DOHH2 (cell line): ENCODE results near the gene EHD4.

Source experiments
- H3F3A ChIP-seq: fragments of 200-600 bp; sonication (generic), shearing (Covaris generic); 2 replicates; pipeline ENCODE4 v1.6.0; 2016; ENCODE audit warnings: antibody characterized with exemption, mild to moderate bottlenecking; ENCODE audit not compliant: control insufficient read depth, insufficient read depth
- H3K27ac ChIP-seq: fragments of 200-600 bp; sonication (generic); 2 replicates; pipeline ENCODE4 v1.5.1; 2014; ENCODE audit warnings: low read depth, mild to moderate bottlenecking, low read length, moderate library complexity
- H3K27me3 ChIP-seq: fragments of 200-600 bp; sonication (generic); 2 replicates; pipeline ENCODE4 v1.6.1; 2014; ENCODE audit warnings: mild to moderate bottlenecking, low read length, mixed read lengths; ENCODE audit not compliant: control insufficient read depth
- H3K36me3 ChIP-seq: fragments of 200-600 bp; sonication (generic); 2 replicates; pipeline ENCODE4 v1.6.1; 2014; ENCODE audit warnings: mild to moderate bottlenecking, low read length, moderate library complexity, mixed read lengths; ENCODE audit not compliant: control insufficient read depth
- H3K4me1 ChIP-seq: fragments of 200-600 bp; sonication (generic); 2 replicates; pipeline ENCODE4 v1.6.1; 2014; ENCODE audit warnings: mild to moderate bottlenecking, low read length, mixed read lengths; ENCODE audit not compliant: control insufficient read depth
- H3K4me2 ChIP-seq: fragments of 200-600 bp; sonication (generic); 2 replicates; pipeline ENCODE4 v1.6.0; 2014; ENCODE audit warnings: mild to moderate bottlenecking, low read length, moderate library complexity
- H3K4me3 ChIP-seq: fragments of 200-600 bp; sonication (generic); 2 replicates; pipeline ENCODE4 v1.5.1; 2014; ENCODE audit warnings: mild to moderate bottlenecking, low read length, mixed read lengths
- H3K79me2 ChIP-seq: fragments of 200-600 bp; sonication (generic); 2 replicates; pipeline ENCODE4 v1.6.1; 2014; ENCODE audit warnings: mild to moderate bottlenecking, low read length, mixed read lengths; ENCODE audit not compliant: control insufficient read depth
- H3K9me2 ChIP-seq: fragments of 200-600 bp; sonication (generic); replicated peaks from 2 replicates; pipeline ENCODE4 v1.6.1; 2014; ENCODE audit warnings: mild to moderate bottlenecking, low read length, mixed read lengths; ENCODE audit not compliant: control insufficient read depth
- H3K9me3 ChIP-seq: fragments of 200-600 bp; sonication (generic); 2 replicates; pipeline ENCODE4 v1.6.1; 2014; ENCODE audit warnings: antibody characterized with exemption, low read length, mixed read lengths; ENCODE audit not compliant: control insufficient read depth, insufficient read depth
- H4K20me1 ChIP-seq: fragments of 200-600 bp; sonication (generic); 2 replicates; pipeline ENCODE4 v1.6.0; 2014; ENCODE audit warnings: low read depth, mild to moderate bottlenecking, antibody characterized with exemption, low read length, moderate library complexity; ENCODE audit not compliant: control insufficient read depth, insufficient read depth
- EZH2phosphoT487 ChIP-seq: fragments of 200-600 bp; sonication (generic); IDR thresholded peaks from 2 replicates; pipeline ENCODE4 v1.6.1; 2017; ENCODE audit warnings: borderline replicate concordance, mild to moderate bottlenecking, antibody characterized with exemption, low read length, moderate library complexity, mixed read lengths
- TF ChIP-seq, protein P1 (sequence below): fragments of 200-600 bp; sonication (generic); IDR thresholded peaks from one replicate; pipeline ENCODE4 v1.5.1; 2014; ENCODE audit warnings: antibody characterized with exemption, mild to moderate bottlenecking, low read depth, low read length; ENCODE audit not compliant: poor library complexity, severe bottlenecking

EHD4 gene

DNA sequence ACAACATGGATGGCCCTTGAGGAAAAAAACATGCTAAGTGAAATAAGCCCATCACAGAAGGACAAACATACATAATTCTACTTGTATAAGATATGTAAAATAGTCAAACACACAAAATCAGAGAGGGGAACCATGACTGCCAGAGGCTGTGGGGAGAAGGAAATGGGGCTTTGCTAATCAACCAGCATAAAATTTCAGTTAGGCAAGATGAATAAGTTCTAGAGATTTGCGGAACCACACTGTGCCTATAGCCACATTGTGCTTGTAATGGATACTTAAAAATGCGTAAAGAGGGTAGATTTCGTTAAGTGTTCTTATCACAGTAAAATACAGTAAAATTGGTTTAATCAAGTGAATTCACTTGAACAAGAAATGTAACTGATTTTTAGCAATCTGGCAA is 44.8 kb downstream of the EHD4 start:
- no peaks in the 10 kb centered on the region for H4K20me1 ChIP-seq
- peaks cover 37% of the 10 kb centered on the region for H3K4me1 ChIP-seq
- peak overlapping the region; percentile 68 for H3K27ac ChIP-seq
- no peaks in the 10 kb centered on the region for H3K9me3 ChIP-seq
- no peaks in the 10 kb centered on the region for H3K9me2 ChIP-seq
- TF ChIP-seq EZH2phosphoT487 = no peak
- TF ChIP-seq, protein P1, sequence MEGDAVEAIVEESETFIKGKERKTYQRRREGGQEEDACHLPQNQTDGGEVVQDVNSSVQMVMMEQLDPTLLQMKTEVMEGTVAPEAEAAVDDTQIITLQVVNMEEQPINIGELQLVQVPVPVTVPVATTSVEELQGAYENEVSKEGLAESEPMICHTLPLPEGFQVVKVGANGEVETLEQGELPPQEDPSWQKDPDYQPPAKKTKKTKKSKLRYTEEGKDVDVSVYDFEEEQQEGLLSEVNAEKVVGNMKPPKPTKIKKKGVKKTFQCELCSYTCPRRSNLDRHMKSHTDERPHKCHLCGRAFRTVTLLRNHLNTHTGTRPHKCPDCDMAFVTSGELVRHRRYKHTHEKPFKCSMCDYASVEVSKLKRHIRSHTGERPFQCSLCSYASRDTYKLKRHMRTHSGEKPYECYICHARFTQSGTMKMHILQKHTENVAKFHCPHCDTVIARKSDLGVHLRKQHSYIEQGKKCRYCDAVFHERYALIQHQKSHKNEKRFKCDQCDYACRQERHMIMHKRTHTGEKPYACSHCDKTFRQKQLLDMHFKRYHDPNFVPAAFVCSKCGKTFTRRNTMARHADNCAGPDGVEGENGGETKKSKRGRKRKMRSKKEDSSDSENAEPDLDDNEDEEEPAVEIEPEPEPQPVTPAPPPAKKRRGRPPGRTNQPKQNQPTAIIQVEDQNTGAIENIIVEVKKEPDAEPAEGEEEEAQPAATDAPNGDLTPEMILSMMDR = no peak
- H3K27me3 ChIP-seq = no peaks in the 10 kb centered on the region
- 0 out of 2 replicates have a peak, but pooled peaks cover 3% of the 10 kb centered on the region for H3K36me3 ChIP-seq
- H3F3A ChIP-seq = peaks cover 15% of the 10 kb centered on the region; the same call in 1 of the 2 replicates
- peak overlapping the region; percentile 58 for H3K4me2 ChIP-seq
- no peaks in the 10 kb centered on the region for H3K79me2 ChIP-seq
- peak overlapping the region; percentile 33 for H3K4me3 ChIP-seq

DNA sequence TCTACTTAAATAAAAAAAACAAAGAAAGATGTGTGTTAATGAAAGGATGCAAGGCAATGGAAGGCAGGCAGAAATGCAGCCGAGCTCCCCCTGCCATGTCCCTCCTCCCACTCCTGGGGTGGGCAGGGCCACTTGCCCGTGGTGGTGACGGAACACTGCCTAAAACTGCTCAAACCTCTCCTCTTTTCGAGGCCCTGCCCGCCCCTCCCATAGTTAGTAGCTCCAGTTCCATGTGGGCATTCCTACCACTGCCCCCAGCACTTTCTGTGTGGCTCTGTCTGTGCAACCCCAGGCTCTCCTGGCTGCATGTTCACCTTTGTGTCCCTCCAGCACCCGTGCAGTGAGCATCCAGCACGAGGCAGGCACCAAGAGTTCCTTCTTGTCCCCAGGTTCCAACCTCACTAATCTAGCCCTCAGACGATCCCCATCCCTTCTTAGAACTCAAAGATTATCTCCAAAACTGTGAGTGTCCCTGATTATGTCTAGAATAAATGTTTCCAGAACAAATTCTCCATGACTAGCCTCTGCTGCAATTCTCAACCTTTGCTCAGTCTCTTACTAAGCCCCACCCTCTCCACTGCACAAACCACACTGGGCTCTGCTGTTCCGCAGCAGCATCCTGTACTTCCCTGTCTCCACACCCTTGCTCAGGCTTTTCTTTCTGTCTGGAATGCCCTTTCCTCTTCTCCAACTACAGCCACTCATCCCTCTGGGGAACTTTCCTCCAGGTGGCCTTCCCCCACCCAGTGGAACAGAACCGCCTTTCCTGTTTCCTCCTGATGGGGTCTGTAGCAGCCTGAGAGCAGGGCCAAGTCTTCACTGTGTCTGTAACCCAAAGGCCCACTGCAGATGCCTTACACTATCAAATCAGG is 45.9 kb downstream of the EHD4 start:
- H3K4me3 ChIP-seq = peak overlapping the region; percentile 33; the same call in 1 of the 2 replicates
- no peaks in the 10 kb centered on the region for H3K9me3 ChIP-seq
- 0 out of 2 replicates have a peak, but pooled peaks cover 3% of the 10 kb centered on the region for H3K36me3 ChIP-seq
- H3K27me3 ChIP-seq = no peaks in the 10 kb centered on the region
- TF ChIP-seq EZH2phosphoT487 = no peak
- TF ChIP-seq, protein P1 = no peak
- H3K9me2 ChIP-seq = no peaks in the 10 kb centered on the region
- peaks cover 15% of the 10 kb centered on the region; the same call in 1 of the 2 replicates for H3F3A ChIP-seq
- peak overlapping the region; percentile 58 for H3K4me2 ChIP-seq
- no peaks in the 10 kb centered on the region for H3K79me2 ChIP-seq
- no peaks in the 10 kb centered on the region for H4K20me1 ChIP-seq
- peak overlapping the region; percentile 68 for H3K27ac ChIP-seq
- H3K4me1 ChIP-seq = peaks cover 37% of the 10 kb centered on the region

DNA sequence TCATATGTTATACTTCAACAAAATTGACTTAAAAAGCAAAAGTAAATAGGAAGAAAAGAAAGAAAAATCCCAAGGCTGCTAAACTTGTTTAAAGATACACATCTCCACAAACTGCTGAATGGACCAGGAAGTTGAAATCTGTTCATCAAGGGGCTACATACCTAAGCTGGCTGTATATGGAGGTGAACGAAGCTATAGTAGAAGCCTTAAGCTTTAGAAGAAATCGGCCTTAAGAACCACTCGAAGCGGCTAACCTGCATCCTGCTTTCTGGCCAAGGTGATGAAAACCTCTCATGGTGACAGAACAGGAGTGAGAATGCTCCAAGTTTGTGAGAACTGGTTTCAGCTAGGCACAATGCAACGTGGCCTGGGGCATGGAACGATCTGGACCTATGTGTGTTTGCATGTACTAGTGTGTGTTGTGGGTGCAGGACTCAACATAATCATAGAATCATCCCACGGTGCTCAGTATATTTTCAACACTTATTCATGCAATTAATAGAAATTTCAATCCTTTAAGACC is 47.2 kb downstream of the EHD4 start:
- TF ChIP-seq, protein P1 = no peak
- TF ChIP-seq EZH2phosphoT487 = no peak
- Histone ChIP-seq H3K9me3 (no peaks in the 10 kb centered on the region), H3K9me2 (no peaks in the 10 kb centered on the region), H3K4me1 (peaks cover 37% of the 10 kb centered on the region), H4K20me1 (no peaks in the 10 kb centered on the region), H3K27ac (no peak overlapping the region), H3K36me3 (0 out of 2 replicates have a peak, but pooled peaks cover 3% of the 10 kb centered on the region), H3K4me2 (no peak overlapping the region), H3K27me3 (no peaks in the 10 kb centered on the region), H3K4me3 (no peak overlapping the region), H3K79me2 (no peaks in the 10 kb centered on the region), H3F3A (peaks cover 15% of the 10 kb centered on the region; the same call in 1 of the 2 replicates)
